NCI-H2227 (cell line): ENCODE results near the gene SLC13A1.

Source experiments
- DNase-seq: peaks from one replicate; lab custom pipeline; 2025; ENCODE audit not compliant: unreplicated experiment; lab: John Stamatoyannopoulos, UW

Gene SLC13A1

DNA sequence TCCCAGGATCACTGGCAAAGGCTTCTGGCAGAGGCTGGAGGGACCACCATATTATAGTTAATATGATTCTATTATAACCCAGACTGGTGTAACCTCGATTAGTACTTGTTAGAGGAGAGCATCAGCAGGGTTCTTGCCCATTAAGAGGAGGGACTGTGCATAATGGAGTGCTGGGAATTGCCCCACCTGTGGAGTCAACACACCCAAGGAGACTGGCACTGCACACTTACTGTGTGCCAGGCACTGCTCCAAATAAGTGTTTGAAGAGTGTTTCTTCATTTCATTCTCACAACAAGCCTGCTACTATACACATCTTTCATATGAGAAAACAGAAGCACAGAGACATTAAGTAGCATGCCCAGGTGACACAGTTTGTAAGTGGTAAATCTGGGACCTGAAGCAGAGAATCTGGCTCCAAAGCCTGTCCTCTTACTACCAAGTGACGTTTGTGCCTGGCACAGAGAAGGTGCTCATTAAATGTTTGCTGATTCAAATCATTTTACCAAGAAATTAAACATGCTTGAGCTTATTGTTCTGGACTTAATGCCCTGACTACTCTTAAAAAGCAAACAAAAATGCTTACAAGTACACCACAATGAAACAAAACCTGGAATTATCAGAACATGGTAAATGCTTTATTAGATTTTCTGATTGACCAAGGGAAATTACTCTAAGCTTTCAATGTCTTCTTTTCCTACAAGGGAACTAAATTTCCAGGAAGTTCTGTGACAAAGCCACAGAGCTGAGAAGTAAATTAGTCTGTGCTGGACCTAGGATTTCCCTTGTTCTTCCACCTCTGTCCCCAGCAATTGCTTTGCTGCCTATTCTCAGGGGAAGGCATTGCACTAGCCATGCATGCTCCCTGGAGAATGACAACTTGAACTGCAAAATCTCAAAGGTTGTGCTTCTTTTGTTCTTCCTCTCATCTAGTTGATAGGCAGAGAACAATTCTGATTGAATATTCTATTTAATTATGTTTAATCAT, 809 bp downstream of the SLC13A1 start:
- no peak for DNase-seq

DNA sequence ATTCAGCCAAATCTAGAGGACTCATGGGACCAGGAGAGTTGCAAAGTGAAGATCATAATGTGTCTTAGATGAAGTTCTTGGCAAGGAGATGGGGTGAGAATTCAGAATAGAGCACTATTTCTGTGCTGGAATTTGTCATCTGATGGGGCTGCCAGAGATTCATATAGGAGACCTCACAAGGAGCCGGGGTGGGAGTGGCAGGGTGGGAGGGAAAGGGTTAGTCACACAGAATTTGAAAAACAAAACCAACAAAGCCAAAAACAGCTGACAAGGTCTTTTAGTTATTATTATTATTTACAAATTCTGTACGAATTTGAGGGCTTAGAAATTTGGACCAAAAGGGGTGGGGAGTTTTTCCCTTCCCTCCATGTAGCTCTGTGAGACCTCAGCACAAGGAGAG, 1.7 kb downstream of the SLC13A1 start:
- no peak for DNase-seq

DNA sequence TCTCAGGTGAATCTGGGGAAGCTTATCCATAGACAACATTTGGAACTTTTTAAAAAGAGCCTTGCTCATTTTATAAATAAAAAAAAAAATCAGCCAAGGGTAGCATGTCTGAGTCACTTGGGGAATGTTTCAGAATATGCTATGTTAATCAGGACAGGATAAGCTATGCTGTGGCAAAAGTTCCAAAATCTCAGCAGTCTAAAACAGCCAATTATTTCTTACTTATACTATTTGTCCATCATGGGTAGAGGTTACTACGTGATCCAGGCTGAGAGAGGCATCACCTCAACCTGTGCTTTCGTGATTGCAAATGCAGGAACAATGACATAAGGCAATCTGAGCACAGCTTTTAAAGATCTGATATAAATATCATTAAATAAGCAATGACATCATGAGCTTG, 6.5 kb downstream of the SLC13A1 start:
- DNase-seq = no peak

- no peak for DNase-seq
These were observed 8.6 kb downstream of the SLC13A1 start for GRCh38 chr7:123191132-123191531.

DNA sequence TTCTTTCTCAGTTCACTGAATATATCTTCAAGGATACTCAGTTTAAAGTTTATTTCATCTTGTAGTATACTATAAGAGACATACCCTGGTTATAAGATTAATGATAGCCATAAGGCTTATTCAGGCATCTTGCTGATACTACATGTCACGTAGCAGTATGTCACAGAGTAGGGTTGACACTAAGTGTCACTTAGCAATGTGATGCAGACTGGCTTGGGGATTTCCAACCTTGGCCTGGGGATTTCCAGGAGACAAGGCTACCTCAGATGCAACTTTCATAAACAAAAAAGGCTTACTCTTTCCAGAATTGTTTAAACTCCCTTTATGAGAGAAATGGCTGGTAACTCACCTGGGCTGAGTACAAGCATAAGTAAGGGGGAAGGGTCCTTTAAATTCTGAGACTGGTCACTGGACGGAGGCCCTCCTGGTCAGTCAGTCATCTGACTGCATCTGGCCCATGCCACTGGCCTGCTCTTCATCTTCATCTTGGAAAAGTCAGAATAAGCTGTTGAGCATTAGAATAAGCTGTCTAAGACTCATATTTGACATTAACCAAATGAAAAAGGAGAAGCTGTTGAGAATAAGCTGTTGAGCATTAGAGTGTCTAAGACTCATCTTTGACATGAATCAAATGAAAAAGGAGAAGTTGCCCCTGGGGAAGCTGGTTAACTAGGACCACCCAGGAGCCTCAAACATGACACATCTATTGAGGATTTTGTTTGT, 9.5 kb downstream of the SLC13A1 start:
- DNase-seq = no peak

DNA sequence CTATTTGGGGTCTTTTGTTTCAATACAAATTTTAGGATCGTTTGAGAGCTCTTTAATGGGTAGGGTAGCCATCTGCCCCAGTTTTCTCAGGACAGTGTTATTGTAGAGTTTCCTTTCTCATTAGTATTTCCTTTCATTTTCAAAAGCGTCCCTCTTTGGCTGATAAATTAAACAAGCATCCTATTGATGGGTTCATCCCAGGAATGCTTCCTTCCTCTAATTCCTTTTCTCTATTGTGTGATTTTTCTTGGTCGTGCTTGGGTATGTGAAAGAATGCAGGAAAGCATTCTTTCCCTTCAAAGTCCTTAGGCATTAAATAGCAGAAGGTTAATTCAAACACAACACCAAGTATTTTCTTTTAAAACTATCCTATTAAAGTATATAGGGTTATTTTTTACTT, 14.0 kb downstream of the SLC13A1 start:
- no peak for DNase-seq

GRCh38 chr7:123184271-123184670, 15.5 kb downstream of the SLC13A1 start:
- DNase-seq = no peak

DNA sequence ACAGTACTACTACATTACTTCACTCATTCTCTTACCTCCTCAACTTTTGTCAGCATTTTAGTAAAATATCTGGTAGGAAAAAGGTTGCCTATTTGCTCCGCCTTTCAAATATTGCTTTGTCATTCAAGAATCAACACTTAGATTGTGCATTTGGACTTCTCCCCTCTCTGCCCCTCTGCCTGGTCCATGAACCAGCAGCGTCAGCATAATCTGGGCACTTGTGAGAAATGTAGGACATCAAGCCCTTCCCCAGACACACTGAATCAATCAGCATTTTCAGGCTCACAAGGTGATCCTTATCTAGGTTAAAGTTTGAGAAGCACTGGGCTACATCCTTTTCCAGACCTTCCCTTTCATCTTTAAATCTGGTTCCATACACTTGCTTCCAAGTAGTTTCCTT, 16.3 kb downstream of the SLC13A1 start:
- DNase-seq = no peak

DNA sequence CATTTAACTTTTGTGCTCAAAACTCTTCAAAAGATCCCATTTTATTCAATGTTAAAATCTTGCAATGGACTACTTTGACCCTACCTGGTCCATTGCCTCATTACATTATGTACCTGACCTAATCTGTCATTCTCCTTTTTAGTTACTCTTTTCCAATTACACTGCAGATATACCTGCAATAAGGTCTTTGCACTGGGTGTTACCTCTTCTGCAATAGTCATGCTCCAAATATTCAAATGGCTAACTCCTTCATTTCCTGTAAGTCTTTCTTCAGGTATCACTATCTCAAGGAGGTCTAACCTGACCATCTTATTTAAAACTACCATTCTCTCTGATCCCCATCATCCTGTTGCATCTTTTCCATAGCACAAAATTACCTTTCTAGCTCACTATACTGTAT, 22.3 kb downstream of the SLC13A1 start:
- DNase-seq = no peak

DNA sequence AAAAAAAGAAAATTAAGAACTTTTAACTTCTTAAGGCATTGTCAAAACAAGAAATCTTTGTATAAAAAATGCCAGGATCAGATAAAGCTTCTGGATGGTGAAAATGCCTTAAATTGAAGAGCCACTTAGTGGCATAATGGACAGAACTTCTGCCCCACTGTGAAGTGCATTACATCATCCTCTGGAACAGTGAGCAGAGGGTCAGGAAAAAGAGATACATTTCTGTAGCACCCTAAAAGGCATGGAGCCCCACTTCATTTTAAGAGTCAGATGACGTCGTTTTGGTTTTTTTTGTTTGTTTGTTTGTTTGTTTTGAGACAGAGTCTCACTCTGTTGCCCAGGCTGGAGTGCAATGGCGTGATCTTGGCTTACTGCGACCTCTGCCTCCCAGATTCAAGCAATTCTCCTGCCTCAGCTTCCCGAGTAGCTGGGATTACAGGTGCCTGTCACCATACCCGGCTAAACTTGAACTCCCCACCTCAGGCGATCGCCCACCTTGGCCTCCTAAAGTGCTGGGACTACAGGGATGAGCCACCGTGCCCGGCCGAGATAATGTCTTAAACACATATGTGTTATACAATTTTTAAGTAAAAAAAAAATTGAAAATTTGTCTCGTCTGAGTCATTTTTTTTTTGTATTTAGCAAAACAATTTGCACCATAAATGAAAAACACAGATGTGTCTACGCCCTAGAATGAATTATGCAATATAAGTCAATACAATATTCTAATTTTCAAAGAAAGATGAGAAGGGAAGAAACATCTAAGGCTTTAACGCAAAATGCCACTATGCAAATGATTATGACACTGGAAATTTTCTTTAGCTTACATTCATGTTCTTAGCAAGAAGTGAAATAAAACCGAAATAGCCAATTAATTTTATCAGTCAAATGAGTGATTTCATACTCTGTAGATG, 29.2 kb downstream of the SLC13A1 start:
- DNase-seq = no peak

GRCh38 chr7:123169065-123169464, 30.7 kb downstream of the SLC13A1 start:
- DNase-seq = no peak

GRCh38 chr7:123157606-123158005, 42.2 kb downstream of the SLC13A1 start:
- DNase-seq = no peak

DNA sequence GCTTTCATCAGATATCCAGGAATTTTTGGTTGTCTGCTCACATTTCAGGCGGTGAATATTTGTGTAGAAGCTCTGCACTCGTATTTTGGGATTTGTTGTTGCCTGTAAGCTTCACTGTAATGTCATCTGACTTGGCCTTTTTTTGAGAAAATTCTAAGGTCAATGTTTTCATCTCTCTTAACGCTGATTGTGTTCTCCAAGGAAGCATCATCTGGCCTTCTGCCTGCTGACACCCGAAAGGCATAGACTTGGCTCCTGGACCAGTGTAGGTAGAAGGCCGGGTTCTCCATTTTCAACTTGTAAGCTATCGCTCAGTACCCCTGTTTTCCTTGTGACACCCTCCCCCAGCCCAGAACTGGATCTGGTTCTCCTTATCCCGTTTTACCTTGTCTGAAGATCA, 44.2 kb downstream of the SLC13A1 start:
- DNase-seq = no peak

DNA sequence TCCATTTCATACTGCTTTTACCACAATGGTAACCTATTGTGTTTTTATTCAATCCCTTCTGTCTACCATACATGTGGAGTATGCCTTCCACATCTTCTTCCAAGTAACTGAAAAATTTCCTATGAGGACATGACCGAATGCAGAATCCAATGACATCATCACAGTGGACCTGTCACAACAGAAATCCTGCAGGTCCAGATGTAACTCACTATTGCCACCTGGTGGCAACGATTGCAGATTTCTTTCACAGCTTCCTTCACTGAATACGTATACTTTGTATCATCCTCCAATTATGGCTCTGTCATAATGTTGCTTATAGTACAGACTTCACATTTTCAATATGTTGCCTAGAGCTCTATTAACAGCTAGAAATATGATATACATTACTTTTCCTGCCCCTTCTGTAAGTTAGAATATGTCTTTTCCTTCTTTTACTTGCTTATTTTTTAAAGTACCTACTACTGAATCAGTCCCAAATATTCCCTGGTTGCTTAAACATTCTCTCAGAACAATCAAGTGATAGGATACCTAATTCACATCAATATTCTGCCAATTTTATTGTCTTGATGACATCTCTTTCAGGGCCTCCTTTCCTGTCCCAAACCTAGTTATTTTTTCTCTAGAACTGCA, 45.4 kb downstream of the SLC13A1 start:
- peak; percentile 12 for DNase-seq

DNA sequence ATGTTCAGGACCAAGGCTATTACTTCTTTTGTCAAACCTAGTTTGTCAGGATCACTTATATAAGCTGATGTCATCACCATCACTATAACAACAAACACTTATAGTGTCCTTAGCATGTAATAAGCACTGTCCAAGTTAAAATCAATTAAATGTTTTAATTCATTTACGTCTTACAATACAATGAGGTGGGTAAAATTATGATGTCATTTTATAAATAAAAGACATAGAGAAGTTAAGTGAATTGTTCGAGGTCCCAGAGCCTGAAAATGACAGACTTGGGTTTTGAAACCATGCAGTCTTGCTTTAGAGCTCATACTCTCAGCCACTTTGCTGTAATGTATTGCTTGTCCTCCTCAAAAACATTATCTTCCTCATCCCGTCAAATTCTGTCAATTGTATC, 48.3 kb downstream of the SLC13A1 start:
- no peak for DNase-seq

GRCh38 chr7:123148813-123149212, 51.0 kb downstream of the SLC13A1 start:
- DNase-seq = no peak

GRCh38 chr7:123143252-123144006, 56.3 kb downstream of the SLC13A1 start:
- no peak for DNase-seq

DNA sequence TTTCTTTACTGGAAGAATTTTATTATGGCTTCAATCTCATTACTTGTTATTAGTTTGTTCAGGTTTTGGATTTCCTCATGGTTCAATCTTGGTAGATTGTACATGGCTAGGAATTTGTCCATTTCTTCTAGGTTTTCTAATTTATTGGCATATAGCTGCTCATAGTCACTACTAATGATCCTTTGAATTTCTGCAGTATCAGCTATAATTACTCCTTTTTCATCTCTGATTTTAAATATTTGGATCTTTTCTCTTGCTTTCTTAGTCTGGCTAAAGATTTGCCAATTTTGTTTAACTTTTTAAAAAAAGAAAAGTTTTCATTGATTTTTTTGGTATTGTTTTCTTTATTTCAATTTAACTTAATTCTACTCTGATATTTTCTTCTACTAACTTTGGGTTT, 59.2 kb downstream of the SLC13A1 start:
- no peak for DNase-seq

DNA sequence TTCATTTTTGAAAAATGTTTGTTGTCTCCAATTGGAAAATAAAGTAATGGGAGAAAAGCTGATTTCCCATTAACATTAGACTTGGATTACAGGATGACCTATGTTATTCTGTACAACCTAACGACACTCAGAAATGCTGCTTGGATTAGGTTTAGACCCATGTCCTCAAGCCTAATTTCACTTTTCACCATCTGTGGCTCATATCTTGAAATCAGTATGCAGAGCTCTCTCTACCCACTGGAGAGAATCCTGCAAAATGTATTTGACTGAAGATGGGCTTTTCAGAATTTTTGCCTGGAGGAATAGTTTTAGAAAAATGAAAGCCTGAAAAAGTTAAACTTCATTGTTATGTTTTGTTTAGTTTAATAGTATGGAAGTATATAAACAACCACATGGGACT, 63.8 kb downstream of the SLC13A1 start:
- no peak for DNase-seq

GRCh38 chr7:123133924-123134323, 65.8 kb downstream of the SLC13A1 start:
- no peak for DNase-seq
